ENCODE measurements around the gene CDK11A.
"Not testable (repeated sequence)": the region's sequence is repeated elsewhere in the genome, so short reads cannot be mapped to it uniquely, and the experiment has no call there.

CDK11A gene

DNA sequence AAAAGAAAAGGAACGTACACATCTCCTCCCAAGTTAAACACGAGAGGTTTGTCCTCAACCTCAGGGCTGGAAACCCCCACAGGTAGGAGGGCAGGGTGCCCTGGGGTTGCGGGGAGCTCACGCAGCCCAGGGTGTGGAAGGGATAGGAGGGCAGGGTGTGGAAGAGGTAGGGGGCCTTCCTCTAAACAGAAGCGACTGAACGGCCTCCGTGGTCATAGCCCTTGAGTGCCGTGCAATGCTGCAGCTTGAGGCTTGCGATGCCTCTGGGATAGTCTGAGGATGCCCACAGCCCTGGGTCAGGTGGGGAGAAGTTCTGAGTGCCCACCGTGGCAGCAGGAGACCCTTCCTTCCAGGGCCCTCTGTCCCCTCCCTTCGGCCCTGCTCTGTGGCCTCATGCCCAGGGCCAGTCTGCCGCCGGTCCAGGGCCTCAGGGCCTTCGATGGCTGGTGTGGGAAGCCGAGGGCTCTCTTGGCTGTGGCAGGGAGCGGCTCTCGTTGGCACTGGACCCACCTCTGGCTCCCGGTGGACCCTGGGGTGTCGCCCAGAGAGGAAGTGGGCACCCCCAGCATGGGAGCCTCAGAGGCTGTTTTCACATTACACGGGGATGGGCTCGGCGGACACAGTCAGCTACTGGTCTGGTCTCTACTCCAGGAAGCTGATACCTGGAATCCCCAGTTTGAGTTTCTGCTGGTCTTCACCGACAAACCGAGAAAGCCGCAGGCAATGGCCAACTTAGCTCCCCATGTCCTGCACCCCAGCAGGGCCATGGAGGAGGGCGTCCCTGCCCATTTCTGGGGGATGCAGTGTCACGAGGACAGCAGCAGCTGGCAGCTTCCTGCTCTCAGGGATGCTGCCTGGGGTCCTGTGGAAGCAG lies 59.0 kb downstream of the CDK11A start:
- no peak for DNase-seq (ENCODE audit: extremely low read depth in 1 of 2, low read depth in 1 of 2)

DNA sequence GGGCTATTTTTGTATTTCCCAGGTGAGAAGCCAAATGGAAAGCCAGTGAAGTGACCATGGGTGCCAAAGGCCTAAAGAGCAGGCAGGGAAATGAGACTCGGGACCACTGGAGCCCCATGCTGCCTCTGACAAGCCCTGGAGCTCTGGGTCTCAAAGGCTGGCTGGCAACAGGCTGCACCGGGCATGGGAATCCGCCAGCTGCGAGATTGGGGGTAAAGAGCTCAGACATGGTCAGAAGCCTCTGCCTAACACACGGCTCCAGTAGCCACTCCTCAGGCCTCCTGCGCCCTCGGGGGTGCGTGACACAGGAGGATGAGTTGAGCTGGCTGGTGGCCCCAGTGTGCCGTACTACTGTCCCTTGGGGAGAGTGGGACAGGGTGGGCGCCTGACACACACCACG lies 59.8 kb downstream of the CDK11A start:
- DNase-seq (ENCODE audit: extremely low read depth in 1 of 2, low read depth in 1 of 2) = not testable (repeated sequence)

DNA sequence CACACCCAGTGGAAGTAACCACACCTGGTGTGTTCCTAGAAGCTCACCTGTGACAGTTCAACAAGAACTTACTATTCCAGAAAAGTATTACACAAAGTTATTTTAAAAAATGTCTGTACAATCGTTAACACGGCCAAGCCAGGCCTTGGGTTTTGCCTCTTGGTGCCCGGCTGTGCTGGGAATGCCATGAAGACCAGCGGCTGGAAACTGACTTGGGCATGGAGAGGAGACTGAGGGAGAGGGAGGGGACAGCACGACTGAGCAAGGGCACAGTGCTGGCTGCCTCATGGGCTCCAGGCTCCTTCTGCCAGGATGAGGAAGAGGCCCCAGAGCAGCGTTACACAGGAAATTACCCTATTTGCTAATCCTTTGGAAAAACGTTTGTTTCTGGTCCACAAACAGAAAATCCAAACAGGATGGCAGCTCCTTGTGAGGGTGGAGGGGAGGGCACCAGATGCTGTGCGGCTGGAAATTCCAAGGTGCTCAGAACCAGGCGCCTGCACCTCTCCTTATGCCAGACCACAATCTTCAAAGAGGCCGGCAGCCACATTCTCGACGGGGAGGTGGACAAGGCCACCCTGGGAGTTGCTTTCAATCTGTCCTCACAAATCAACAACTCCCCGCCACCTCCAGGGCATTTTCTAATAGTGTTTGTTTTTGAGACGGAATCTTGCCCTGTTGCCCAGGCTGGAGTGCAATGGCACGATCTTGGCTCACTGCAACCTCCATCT lies 61.2 kb downstream of the CDK11A start:
- not testable (repeated sequence) for DNase-seq (ENCODE audit: extremely low read depth in 1 of 2, low read depth in 1 of 2)

DNA sequence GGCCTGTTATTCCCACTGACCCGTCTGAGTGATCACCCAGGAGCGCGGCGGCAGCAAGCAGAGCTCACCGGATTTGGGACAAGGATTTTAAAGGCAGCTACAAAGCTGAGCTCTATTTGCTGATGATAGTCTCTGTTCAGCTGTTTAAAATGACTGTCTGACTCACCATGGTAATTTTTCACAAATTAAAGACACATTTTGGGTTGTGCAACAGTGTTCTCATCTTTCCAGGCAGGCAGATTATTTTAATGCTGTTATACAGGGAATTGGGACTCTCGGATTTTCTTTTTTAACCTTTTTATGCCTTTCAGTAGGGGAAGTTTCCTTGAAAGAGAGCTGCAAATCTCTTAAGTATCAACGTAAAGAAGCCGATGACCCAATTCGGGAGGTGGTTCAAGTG lies 61.8 kb downstream of the CDK11A start:
- not testable (repeated sequence) for DNase-seq (ENCODE audit: extremely low read depth in 1 of 2, low read depth in 1 of 2)

DNA sequence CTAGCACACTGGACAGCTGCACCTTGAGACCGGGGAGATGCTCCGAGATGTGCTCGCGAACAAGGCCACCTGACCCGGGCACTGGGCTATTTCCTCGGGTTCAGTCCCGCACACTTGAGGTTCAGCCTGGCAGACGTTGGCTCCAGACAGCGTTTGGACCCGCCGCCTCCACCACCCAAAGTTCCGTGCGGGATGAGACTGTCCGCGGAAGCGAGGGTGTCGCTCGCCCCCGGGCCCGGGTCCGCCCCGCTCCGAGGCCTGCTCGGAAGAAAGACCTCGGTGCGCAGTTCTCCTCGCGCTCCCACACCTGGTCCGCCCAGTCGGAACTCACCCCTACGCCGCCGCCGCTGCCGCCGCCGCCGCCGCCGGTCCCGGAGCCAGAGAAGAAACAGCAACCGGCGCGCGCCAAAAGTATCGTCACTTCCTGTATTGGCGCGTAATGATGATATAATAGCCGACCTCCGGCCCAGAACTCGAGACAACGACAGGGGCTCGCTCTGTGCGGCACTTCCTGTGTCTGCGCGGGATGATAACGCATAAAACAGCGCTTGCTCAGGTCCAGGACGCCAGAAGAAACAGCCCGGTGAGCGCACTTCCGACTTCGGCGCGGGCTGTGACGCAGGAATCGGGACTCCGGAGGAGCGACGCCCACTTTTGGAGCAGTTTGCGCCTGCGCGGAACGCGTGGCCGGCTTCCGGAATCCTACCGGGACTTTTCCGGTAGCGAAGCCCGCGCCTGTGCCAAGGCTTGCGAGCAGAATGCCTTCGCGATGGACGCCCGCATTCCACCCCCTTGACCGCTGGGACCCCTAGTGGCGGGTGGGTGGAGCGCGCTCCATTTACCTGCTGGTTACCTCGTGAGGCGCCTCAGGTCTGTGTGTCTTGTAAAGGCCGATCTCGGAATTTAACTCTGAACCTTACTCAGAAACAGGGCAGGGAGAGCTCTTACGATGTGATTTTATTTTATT lies 65.3 kb downstream of the CDK11A start, which contains the start of gene CDK11B:
CDK11B (minus strand) TSS at position 422 of the 967 bp plus-strand sequence. CDS start 1,519 bp downstream, outside the sequence.
- DNase-seq (ENCODE audit: extremely low read depth in 1 of 2, low read depth in 1 of 2) = peak; percentile 93 to 98
